Keratinocyte (primary cell): ENCODE data around the gene GPBP1. TPM values are rescaled to one million over a fixed set of nuclear protein-coding genes. Genes with fewer than 3 reads are reported as not detected.

Experiments
- DNase-seq: peaks from one replicate; pipeline ENCODE4 v3.0.0-alpha.2; 2011; ENCODE audit warnings: low read depth, missing footprints, low spot score
- FAIRE-seq: peaks from 2 replicates; lab custom pipeline; 2011; peaks lifted over from hg19 to GRCh38; lab: Jason Lieb, UNC
- H2AFZ ChIP-seq: 2 replicates; pipeline ENCODE4 v1.6.0; 2012; ENCODE audit warnings: low read length, control low read depth, inconsistent platforms; ENCODE audit not compliant: control insufficient read depth
- H3K27ac ChIP-seq: 2 replicates; pipeline ENCODE4 v1.5.1; 2011; ENCODE audit warnings: low read length; ENCODE audit not compliant: control insufficient read depth, insufficient read depth
- H3K27me3 ChIP-seq: 3 replicates; pipeline ENCODE4 v1.6.0; 2011; ENCODE audit warnings: low read length; ENCODE audit not compliant: control insufficient read depth, insufficient read depth; ENCODE audit errors: extremely low read depth
- H3K36me3 ChIP-seq, 2 experiments: 2 replicates in 1 of 2; 3 replicates in 1 of 2; pipeline ENCODE4 v1.5.1; 2011; ENCODE audit warnings: low read length in 2 of 2, mild to moderate bottlenecking in 1 of 2; ENCODE audit not compliant: control insufficient read depth in 2 of 2, insufficient read depth in 2 of 2; ENCODE audit errors: extremely low read depth in 1 of 2
- H3K4me1 ChIP-seq: 3 replicates; pipeline ENCODE4 v1.5.1; 2011; ENCODE audit warnings: low read length; ENCODE audit not compliant: control insufficient read depth, insufficient read depth; ENCODE audit errors: extremely low read depth
- H3K4me2 ChIP-seq: 3 replicates; pipeline ENCODE4 v1.6.0; 2011; ENCODE audit warnings: low read depth, low read length; ENCODE audit not compliant: control insufficient read depth, insufficient read depth; ENCODE audit errors: extremely low read depth
- H3K4me3 ChIP-seq, 3 experiments: fragments of 200-600 bp in 1 of 3; sonication (generic) in 1 of 3; 2 replicates in 2 of 3; 3 replicates in 1 of 3; pipeline ENCODE4 v1.5.1; 2011 to 2016; ENCODE audit warnings: low read length in 3 of 3, mild to moderate bottlenecking in 3 of 3, control low read depth in 2 of 3, inconsistent platforms in 1 of 3, low read depth in 1 of 3, mixed read lengths in 1 of 3, mixed run types in 1 of 3, moderate library complexity in 1 of 3; ENCODE audit not compliant: control insufficient read depth in 2 of 3, insufficient read depth in 2 of 3; ENCODE audit errors: extremely low read depth in 1 of 3
- H3K79me2 ChIP-seq: 2 replicates; pipeline ENCODE4 v1.6.0; 2012; ENCODE audit warnings: low read length; ENCODE audit not compliant: control insufficient read depth, insufficient read depth
- H3K9ac ChIP-seq: 3 replicates; pipeline ENCODE4 v1.6.0; 2011; ENCODE audit warnings: low read length; ENCODE audit not compliant: control insufficient read depth, insufficient read depth; ENCODE audit errors: extremely low read depth
- H3K9me1 ChIP-seq: 3 replicates; pipeline ENCODE4 v1.6.0; 2011; ENCODE audit warnings: low read length; ENCODE audit not compliant: control insufficient read depth, insufficient read depth; ENCODE audit errors: extremely low read depth
- H3K9me3 ChIP-seq: 2 replicates; pipeline ENCODE4 v1.5.1; 2012; ENCODE audit warnings: low read depth, low read length; ENCODE audit not compliant: control insufficient read depth
- H4K20me1 ChIP-seq: 3 replicates; pipeline ENCODE4 v1.6.0; 2011; ENCODE audit warnings: low read length; ENCODE audit not compliant: control insufficient read depth, insufficient read depth; ENCODE audit errors: extremely low read depth
- EZH2 ChIP-seq: IDR thresholded peaks from one replicate; pipeline ENCODE4 v1.6.1; 2012; ENCODE audit warnings: inconsistent platforms, mild to moderate bottlenecking, low read length, moderate library complexity
- dilution Hi-C: fragments of 300-500 bp; cut with MboI; formaldehyde crosslinking; loops from one replicate; pipeline ENCODE4 v1.7.0; 2020; ENCODE audit warnings: low sequenced_read_pairs; ENCODE audit not compliant: extremely low pct_ligation_motif_present
- polyA plus RNA-seq, 5 experiments: library from polyadenylated mRNA; depleted of rRNA in 3 of 5; stranded (reverse) in 3 of 5; stranded (forward) in 1 of 5; unstranded in 1 of 5; fragments of >200 nt; gene quantifications; 1 replicate in 1 of 5; 2 replicates in 3 of 5; 3 replicates in 1 of 5; pipeline versions ENCODE4 v1.2.1 to v1.2.3, GENCODE V29; 2011 to 2012; ENCODE audit warnings: missing spikeins in 2 of 5, low read depth in 1 of 5, low replicate concordance in 1 of 5
- TF ChIP-seq, protein P1 (sequence below), 3 experiments: IDR thresholded peaks in 1 of 3; conservative IDR thresholded peaks in 1 of 3; optimal IDR thresholded peaks in 1 of 3; 2 replicates in 2 of 3; 3 replicates in 1 of 3; pipeline versions ENCODE3 to v1.5.1; 2011; ENCODE audit warnings: low read length in 3 of 3, mild to moderate bottlenecking in 3 of 3, moderate library complexity in 2 of 3, control low read depth in 1 of 3, inconsistent platforms in 1 of 3; ENCODE audit not compliant: insufficient read depth in 2 of 3; ENCODE audit errors: extremely low read depth in 1 of 3

GPBP1 gene
- polyA plus RNA-seq, 1 donor (not counting 4 experiments of a cell fraction or from before 2014, with no cell fraction given): 44.1 TPM

- no peaks in the 10 kb centered on the region for H3K9me3 ChIP-seq
- peaks cover 4% of the 10 kb centered on the region for H3K4me1 ChIP-seq
- no peak overlapping the region for H3K9ac ChIP-seq
- H4K20me1 ChIP-seq: no peaks in the 10 kb centered on the region
- TF ChIP-seq, protein P1, sequence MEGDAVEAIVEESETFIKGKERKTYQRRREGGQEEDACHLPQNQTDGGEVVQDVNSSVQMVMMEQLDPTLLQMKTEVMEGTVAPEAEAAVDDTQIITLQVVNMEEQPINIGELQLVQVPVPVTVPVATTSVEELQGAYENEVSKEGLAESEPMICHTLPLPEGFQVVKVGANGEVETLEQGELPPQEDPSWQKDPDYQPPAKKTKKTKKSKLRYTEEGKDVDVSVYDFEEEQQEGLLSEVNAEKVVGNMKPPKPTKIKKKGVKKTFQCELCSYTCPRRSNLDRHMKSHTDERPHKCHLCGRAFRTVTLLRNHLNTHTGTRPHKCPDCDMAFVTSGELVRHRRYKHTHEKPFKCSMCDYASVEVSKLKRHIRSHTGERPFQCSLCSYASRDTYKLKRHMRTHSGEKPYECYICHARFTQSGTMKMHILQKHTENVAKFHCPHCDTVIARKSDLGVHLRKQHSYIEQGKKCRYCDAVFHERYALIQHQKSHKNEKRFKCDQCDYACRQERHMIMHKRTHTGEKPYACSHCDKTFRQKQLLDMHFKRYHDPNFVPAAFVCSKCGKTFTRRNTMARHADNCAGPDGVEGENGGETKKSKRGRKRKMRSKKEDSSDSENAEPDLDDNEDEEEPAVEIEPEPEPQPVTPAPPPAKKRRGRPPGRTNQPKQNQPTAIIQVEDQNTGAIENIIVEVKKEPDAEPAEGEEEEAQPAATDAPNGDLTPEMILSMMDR (optimal IDR thresholded peaks at IDR 0.05 in 1 of 3, IDR thresholded peaks at IDR 0.05 in 1 of 3, conservative IDR thresholded peaks at IDR 0.05 in 1 of 3; ENCODE audit: extremely low read depth in 1 of 3, insufficient read depth in 2 of 3, low read length in 3 of 3): no peak
- no peak for TF ChIP-seq EZH2
- H3K27me3 ChIP-seq: no peaks in the 10 kb centered on the region
- no peaks in the 10 kb centered on the region for H3K79me2 ChIP-seq
- H3K9me1 ChIP-seq: no peaks in the 10 kb centered on the region
- no peak overlapping the region for H2AFZ ChIP-seq
- dilution Hi-C loops: no loop called here
- no peak overlapping the region for H3K27ac ChIP-seq
- peaks cover 4 to 12% of the 10 kb centered on the region in 2 experiments for H3K36me3 ChIP-seq
- no peak for FAIRE-seq
- no peak overlapping the region for H3K4me2 ChIP-seq
- DNase-seq: no peak
- no peak overlapping the region for H3K4me3 ChIP-seq
Observed at GRCh38 chr5:57259704-57260103, 85.8 kb downstream of the GPBP1 start.

DNA sequence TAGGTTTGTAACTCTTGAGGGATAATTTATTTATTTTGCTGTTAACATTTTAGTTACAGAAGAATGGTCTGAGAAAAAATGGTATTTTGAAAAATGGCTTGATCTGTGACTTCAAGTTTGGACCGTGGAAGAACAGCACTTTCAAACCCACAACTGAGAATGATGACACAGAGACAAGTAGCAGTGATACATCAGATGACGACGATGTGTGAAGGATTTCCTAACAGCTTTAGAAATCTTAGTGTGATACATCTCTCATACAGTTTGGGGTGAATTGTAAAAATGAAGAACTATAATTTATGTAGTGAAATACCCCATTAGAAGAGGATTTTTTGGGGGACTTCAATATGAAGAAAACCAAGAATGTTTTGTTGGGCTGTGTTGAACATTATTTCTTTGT lies 88.7 kb downstream of the GPBP1 start:
- H3K27ac ChIP-seq: no peak overlapping the region
- DNase-seq (no peak), FAIRE-seq (no peak)
- peaks cover 4% of the 10 kb centered on the region for H3K4me1 ChIP-seq
- no peaks in the 10 kb centered on the region for H3K9me1 ChIP-seq
- no peak overlapping the region for H3K4me3 ChIP-seq
- dilution Hi-C loops: no loop called here
- no peak overlapping the region for H3K4me2 ChIP-seq
- H3K79me2 ChIP-seq: no peaks in the 10 kb centered on the region
- H2AFZ ChIP-seq: no peak overlapping the region
- H3K9me3 ChIP-seq: no peaks in the 10 kb centered on the region
- H3K27me3 ChIP-seq: no peaks in the 10 kb centered on the region
- no peak overlapping the region for H3K9ac ChIP-seq
- H4K20me1 ChIP-seq: no peaks in the 10 kb centered on the region
- no peak for TF ChIP-seq EZH2
- TF ChIP-seq, protein P1 (optimal IDR thresholded peaks at IDR 0.05 in 1 of 3, IDR thresholded peaks at IDR 0.05 in 1 of 3, conservative IDR thresholded peaks at IDR 0.05 in 1 of 3; ENCODE audit: extremely low read depth in 1 of 3, insufficient read depth in 2 of 3, low read length in 3 of 3): no peak
- H3K36me3 ChIP-seq: peaks cover 4 to 12% of the 10 kb centered on the region in 2 experiments
